Dendritic cell treated with granulocyte-macrophage colony-stimulating factor and Interleukin-4, amounts not matched to agents 40 ng/mL and 50 ng/mL, for 4 days (primary cell): ENCODE data around the gene KCNG4.

Experiments
- H3K27ac Mint-ChIP-seq: one replicate; pipeline ENCODE4 v1.8.0; 2022; ENCODE audit warnings: mild to moderate bottlenecking, mixed read lengths
- H3K27me3 Mint-ChIP-seq: one replicate; pipeline ENCODE4 v1.8.0; 2022; ENCODE audit warnings: mild to moderate bottlenecking, mixed read lengths
- H3K36me3 Mint-ChIP-seq: one replicate; pipeline ENCODE4 v1.8.0; 2022; ENCODE audit warnings: low read depth, mixed read lengths
- H3K4me1 Mint-ChIP-seq: one replicate; pipeline ENCODE4 v1.8.0; 2022; ENCODE audit warnings: low read depth, mixed read lengths
- H3K4me3 Mint-ChIP-seq: one replicate; pipeline ENCODE4 v1.8.0; 2022; ENCODE audit warnings: mild to moderate bottlenecking, moderate library complexity, mixed read lengths
- H3K9me3 Mint-ChIP-seq: one replicate; pipeline ENCODE4 v1.8.0; 2022; ENCODE audit warnings: mixed read lengths
- intact Hi-C: fragments of 100-400 bp; cut with micrococcal nuclease; formaldehyde crosslinking; loops from one replicate; pipeline ENCODE4 v1.15.0; 2022

Gene KCNG4

GRCh38 chr16:84199097-84199496 lies 40.7 kb downstream of the KCNG4 start:
- Mint-ChIP-seq H3K4me3 (no peak overlapping the region), H3K9me3 (no peaks in the 10 kb centered on the region)

GRCh38 chr16:84198401-84198800 lies 41.4 kb downstream of the KCNG4 start:
- H3K27me3 Mint-ChIP-seq, result peaks cover 15% of the 10 kb centered on the region
- no peaks in the 10 kb centered on the region for H3K9me3 Mint-ChIP-seq
- no peak overlapping the region for H3K4me3 Mint-ChIP-seq
- H3K36me3 Mint-ChIP-seq, result no peaks in the 10 kb centered on the region
- peaks cover 13% of the 10 kb centered on the region for H3K4me1 Mint-ChIP-seq
- peak overlapping the region; percentile 9 for H3K27ac Mint-ChIP-seq
- intact Hi-C loops, result no loop called here

More at GRCh38 chr16:84199097-84199496, 40.7 kb downstream of the KCNG4 start:
- Mint-ChIP-seq H3K27me3 (peaks cover 11% of the 10 kb centered on the region), H3K4me1 (peaks cover 11% of the 10 kb centered on the region), H3K27ac (peak overlapping the region; percentile 9), H3K36me3 (no peaks in the 10 kb centered on the region)
- intact Hi-C loops, result no loop called here

- Mint-ChIP-seq H3K27me3 (peaks cover 15% of the 10 kb centered on the region), H3K9me3 (no peaks in the 10 kb centered on the region), H3K4me1 (peaks cover 13% of the 10 kb centered on the region), H3K4me3 (no peak overlapping the region), H3K27ac (no peak overlapping the region), H3K36me3 (no peaks in the 10 kb centered on the region)
- intact Hi-C loops, result no loop called here
Observed at GRCh38 chr16:84197466-84198128, 42.2 kb downstream of the KCNG4 start.

GRCh38 chr16:84196727-84197394 lies 43.0 kb downstream of the KCNG4 start:
- intact Hi-C loops, result no loop called here
- H3K4me1 Mint-ChIP-seq, result peaks cover 13% of the 10 kb centered on the region
- H3K4me3 Mint-ChIP-seq, result no peak overlapping the region
- H3K9me3 Mint-ChIP-seq, result no peaks in the 10 kb centered on the region
- peaks cover 15% of the 10 kb centered on the region for H3K27me3 Mint-ChIP-seq
- no peak overlapping the region for H3K27ac Mint-ChIP-seq
- no peaks in the 10 kb centered on the region for H3K36me3 Mint-ChIP-seq

GRCh38 chr16:84196101-84196500 lies 43.7 kb downstream of the KCNG4 start:
- H3K4me1 Mint-ChIP-seq, result peaks cover 13% of the 10 kb centered on the region
- H3K4me3 Mint-ChIP-seq, result no peak overlapping the region
- no peaks in the 10 kb centered on the region for H3K9me3 Mint-ChIP-seq
- no peaks in the 10 kb centered on the region for H3K36me3 Mint-ChIP-seq
- H3K27me3 Mint-ChIP-seq, result peaks cover 15% of the 10 kb centered on the region
- intact Hi-C loops, result no loop called here
- H3K27ac Mint-ChIP-seq, result no peak overlapping the region

GRCh38 chr16:84195201-84196093 lies 44.4 kb downstream of the KCNG4 start:
- Mint-ChIP-seq H3K36me3 (no peaks in the 10 kb centered on the region), H3K27me3 (peaks cover 15% of the 10 kb centered on the region), H3K9me3 (no peaks in the 10 kb centered on the region), H3K4me1 (peaks cover 13% of the 10 kb centered on the region), H3K27ac (no peak overlapping the region), H3K4me3 (no peak overlapping the region)
- intact Hi-C loops, result no loop called here

GRCh38 chr16:84194470-84195200 lies 45.2 kb downstream of the KCNG4 start:
- Mint-ChIP-seq H3K27ac (no peak overlapping the region), H3K4me1 (peaks cover 13% of the 10 kb centered on the region), H3K4me3 (peak overlapping the region; percentile 21), H3K27me3 (peaks cover 15% of the 10 kb centered on the region), H3K36me3 (no peaks in the 10 kb centered on the region), H3K9me3 (no peaks in the 10 kb centered on the region)
- intact Hi-C loops, result no loop called here

GRCh38 chr16:84194018-84194417 lies 45.8 kb downstream of the KCNG4 start:
- peaks cover 15% of the 10 kb centered on the region for H3K27me3 Mint-ChIP-seq
- H3K36me3 Mint-ChIP-seq, result no peaks in the 10 kb centered on the region
- intact Hi-C loops, result no loop called here
- no peak overlapping the region for H3K27ac Mint-ChIP-seq
- no peak overlapping the region for H3K4me3 Mint-ChIP-seq
- H3K9me3 Mint-ChIP-seq, result no peaks in the 10 kb centered on the region
- H3K4me1 Mint-ChIP-seq, result peaks cover 10% of the 10 kb centered on the region

GRCh38 chr16:84193480-84193879 lies 46.3 kb downstream of the KCNG4 start:
- intact Hi-C loops, result no loop called here
- Mint-ChIP-seq H3K27me3 (peaks cover 15% of the 10 kb centered on the region), H3K9me3 (no peaks in the 10 kb centered on the region), H3K36me3 (no peaks in the 10 kb centered on the region), H3K27ac (no peak overlapping the region), H3K4me1 (peaks cover 8% of the 10 kb centered on the region), H3K4me3 (no peak overlapping the region)

- Mint-ChIP-seq H3K27ac (no peak overlapping the region), H3K36me3 (peaks cover 5% of the 10 kb centered on the region), H3K4me3 (no peak overlapping the region), H3K9me3 (no peaks in the 10 kb centered on the region), H3K27me3 (peaks cover 15% of the 10 kb centered on the region), H3K4me1 (peaks cover 12% of the 10 kb centered on the region)
- intact Hi-C loops, result no loop called here
Observed at GRCh38 chr16:84191466-84191865, 48.3 kb downstream of the KCNG4 start.

- Mint-ChIP-seq H3K9me3 (no peaks in the 10 kb centered on the region), H3K27ac (no peak within 1 kb of the TSS), H3K4me3 (no peak within 1 kb of the TSS), H3K4me1 (peaks cover 17% of the 10 kb centered on the region), H3K36me3 (peaks cover 6% of the 10 kb centered on the region), H3K27me3 (peaks cover 14% of the 10 kb centered on the region)
- intact Hi-C loops, result no loop called here
Observed at GRCh38 chr16:84190731-84191388, 49.0 kb downstream of the KCNG4 start, which contains the start of gene ADAD2. Gene ADAD2 (plus strand): TSS chr16:84191157. CDS start chr16:84191231, 74 bp downstream.

- Mint-ChIP-seq H3K36me3 (peaks cover 42% of the 10 kb centered on the region), H3K4me1 (peaks cover 25% of the 10 kb centered on the region), H3K27ac (peak within 1 kb of the TSS; percentile 88), H3K27me3 (no peaks in the 10 kb centered on the region), H3K9me3 (no peaks in the 10 kb centered on the region), H3K4me3 (peak within 1 kb of the TSS; percentile 95)
- intact Hi-C loops, result loop anchor here (2.0 kb wide), 3 partner anchors 42 to 218 kb away; partner anchors contain the start of genes DNAAF1, HSDL1, MBTPS1 and NECAB2
Observed at GRCh38 chr16:84186685-84187437, 53.0 kb downstream of the KCNG4 start, which contains the start of gene TAF1C. Gene TAF1C (minus strand): TSS chr16:84187057. CDS start chr16:84184988, 2,069 bp downstream.
